ENCODE data around the gene SKA3.
"Not testable (repeated sequence)": the region's sequence is repeated elsewhere in the genome, so short reads cannot be mapped to it uniquely, and the experiment has no call there.

Gene SKA3

GRCh38 chr13:21176215-21176981 is at the start of gene SKA3, which contains the start of gene MRPL57:
TSS of gene SKA3 (minus strand) at chr13:21176552. CDS start at chr13:21176477, 75 bp downstream.
TSS of gene MRPL57 (plus strand) at chr13:21176658. CDS start at chr13:21176917, 259 bp downstream.
- Histone ChIP-seq H4K20me1 (ENCODE audit: control insufficient read depth, insufficient read depth, low read depth, low read length) (peaks cover 10% of the 10 kb centered on the region; the same call in 1 of the 2 replicates), H3K4me1 (ENCODE audit: control insufficient read depth, low read length) (peaks cover 31% of the 10 kb centered on the region), H3K9me3 (ENCODE audit: control insufficient read depth, insufficient read depth, low read length) (no peaks in the 10 kb centered on the region), H3K79me2 (ENCODE audit: control insufficient read depth, low read length) (peaks cover 71% of the 10 kb centered on the region), H3K27ac (ENCODE audit: low read depth, low read length) (peak within 1 kb of the TSS; percentile 73), H3K4me3 (ENCODE audit: low read length) (peak within 1 kb of the TSS; percentile 90), H3K9me2 (replicated peaks; ENCODE audit: control insufficient read depth, low read length) (no peaks in the 10 kb centered on the region), H3K27me3 (ENCODE audit: control insufficient read depth, low read length) (no peaks in the 10 kb centered on the region), H3F3A (ENCODE audit: control insufficient read depth, insufficient read depth) (peaks cover 13% of the 10 kb centered on the region), H3K4me2 (ENCODE audit: low read length) (peak within 1 kb of the TSS; percentile 74), H3K36me3 (ENCODE audit: control insufficient read depth, low read length) (peaks cover 47% of the 10 kb centered on the region)
- no peak for TF ChIP-seq CTCF (IDR thresholded peaks at IDR 0.05; ENCODE audit: low read depth, low read length, poor library complexity, severe bottlenecking)
- no peak for TF ChIP-seq EZH2phosphoT487 (IDR thresholded peaks at IDR 0.05; ENCODE audit: borderline replicate concordance, low read length)

- Histone ChIP-seq H3K27ac (ENCODE audit: low read depth, low read length) (no peak overlapping the region), H3K4me2 (ENCODE audit: low read length) (no peak overlapping the region), H4K20me1 (ENCODE audit: control insufficient read depth, insufficient read depth, low read depth, low read length) (no peaks in the 10 kb centered on the region), H3K4me3 (ENCODE audit: low read length) (no peak overlapping the region), H3K27me3 (ENCODE audit: control insufficient read depth, low read length) (no peaks in the 10 kb centered on the region; the same call in 1 of the 2 replicates), H3F3A (ENCODE audit: control insufficient read depth, insufficient read depth) (no peaks in the 10 kb centered on the region), H3K79me2 (ENCODE audit: control insufficient read depth, low read length) (no peaks in the 10 kb centered on the region), H3K36me3 (ENCODE audit: control insufficient read depth, low read length) (no peaks in the 10 kb centered on the region), H3K9me3 (ENCODE audit: control insufficient read depth, insufficient read depth, low read length) (no peaks in the 10 kb centered on the region), H3K4me1 (ENCODE audit: control insufficient read depth, low read length) (no peaks in the 10 kb centered on the region), H3K9me2 (replicated peaks; ENCODE audit: control insufficient read depth, low read length) (no peaks in the 10 kb centered on the region)
- TF ChIP-seq CTCF (IDR thresholded peaks at IDR 0.05; ENCODE audit: low read depth, low read length, poor library complexity, severe bottlenecking), result no peak
- no peak for TF ChIP-seq EZH2phosphoT487 (IDR thresholded peaks at IDR 0.05; ENCODE audit: borderline replicate concordance, low read length)
Observed at GRCh38 chr13:21225082-21225481, 48.7 kb upstream of the SKA3 start.

- Histone ChIP-seq H3K4me2 (ENCODE audit: low read length) (no peak overlapping the region), H3K4me1 (ENCODE audit: control insufficient read depth, low read length) (no peaks in the 10 kb centered on the region), H3K9me3 (ENCODE audit: control insufficient read depth, insufficient read depth, low read length) (no peaks in the 10 kb centered on the region), H3K79me2 (ENCODE audit: control insufficient read depth, low read length) (no peaks in the 10 kb centered on the region), H4K20me1 (ENCODE audit: control insufficient read depth, insufficient read depth, low read depth, low read length) (no peaks in the 10 kb centered on the region), H3K4me3 (ENCODE audit: low read length) (no peak overlapping the region), H3K36me3 (ENCODE audit: control insufficient read depth, low read length) (no peaks in the 10 kb centered on the region), H3F3A (ENCODE audit: control insufficient read depth, insufficient read depth) (no peaks in the 10 kb centered on the region), H3K27me3 (ENCODE audit: control insufficient read depth, low read length) (no peaks in the 10 kb centered on the region; the same call in 1 of the 2 replicates), H3K27ac (ENCODE audit: low read depth, low read length) (no peak overlapping the region), H3K9me2 (replicated peaks; ENCODE audit: control insufficient read depth, low read length) (no peaks in the 10 kb centered on the region)
- TF ChIP-seq EZH2phosphoT487 (IDR thresholded peaks at IDR 0.05; ENCODE audit: borderline replicate concordance, low read length) (no peak), CTCF (IDR thresholded peaks at IDR 0.05; ENCODE audit: low read depth, low read length, poor library complexity, severe bottlenecking) (no peak)
Observed at GRCh38 chr13:21221268-21221667, 44.9 kb upstream of the SKA3 start.

- not testable (repeated sequence) for H3K79me2 ChIP-seq (ENCODE audit: control insufficient read depth, low read length); H3K9me3 ChIP-seq (ENCODE audit: control insufficient read depth, insufficient read depth, low read length); H3K9me2 ChIP-seq (replicated peaks; ENCODE audit: control insufficient read depth, low read length); H3K4me3 ChIP-seq (ENCODE audit: low read length); H3F3A ChIP-seq (ENCODE audit: control insufficient read depth, insufficient read depth); H4K20me1 ChIP-seq (ENCODE audit: control insufficient read depth, insufficient read depth, low read depth, low read length); H3K27ac ChIP-seq (ENCODE audit: low read depth, low read length); H3K27me3 ChIP-seq (ENCODE audit: control insufficient read depth, low read length); H3K4me2 ChIP-seq (ENCODE audit: low read length); H3K4me1 ChIP-seq (ENCODE audit: control insufficient read depth, low read length); H3K36me3 ChIP-seq (ENCODE audit: control insufficient read depth, low read length)
Observed at GRCh38 chr13:21219716-21220115, 43.4 kb upstream of the SKA3 start.

Measured in DOHH2 (cell line).